ENCODE data around the gene CACNA2D3.

Gene CACNA2D3

GRCh38 chr3:54321520-54321919 is 199.2 kb downstream of the CACNA2D3 start:
- Mint-ChIP-seq H3K36me3 (ENCODE audit: low read depth) (no peaks in the 10 kb centered on the region), H3K9me3 (no peaks in the 10 kb centered on the region), H3K4me1 (no peaks in the 10 kb centered on the region), H3K4me3 (no peak overlapping the region), H3K27me3 (peaks cover 3% of the 10 kb centered on the region), H3K27ac (no peak overlapping the region)
- no peak for ATAC-seq
- no peak for DNase-seq

DNA sequence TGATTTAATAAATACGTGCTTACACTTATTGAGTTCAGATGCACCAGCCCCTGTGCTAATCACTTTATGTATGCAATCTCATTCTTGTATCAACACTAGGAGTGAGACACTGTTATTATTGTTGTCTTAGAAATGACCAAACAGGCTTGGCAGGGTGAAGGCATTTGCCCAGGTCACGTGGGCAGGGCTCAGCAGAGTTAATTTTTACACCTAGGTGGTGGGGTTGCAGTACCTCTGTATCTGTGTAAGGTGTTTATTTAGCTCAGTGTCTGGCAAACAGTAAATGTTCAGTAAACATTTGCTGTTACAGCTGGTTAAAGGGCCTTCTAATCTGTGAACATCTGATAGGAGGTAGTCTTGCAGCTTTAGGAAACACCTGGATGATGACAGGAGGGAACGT is 200.0 kb downstream of the CACNA2D3 start:
- DNase-seq = no peak
- no peak overlapping the region for H3K27ac Mint-ChIP-seq
- no peaks in the 10 kb centered on the region for H3K36me3 Mint-ChIP-seq (ENCODE audit: low read depth)
- H3K4me1 Mint-ChIP-seq = no peaks in the 10 kb centered on the region
- ATAC-seq = no peak
- peaks cover 3% of the 10 kb centered on the region for H3K27me3 Mint-ChIP-seq
- no peaks in the 10 kb centered on the region for H3K9me3 Mint-ChIP-seq
- no peak overlapping the region for H3K4me3 Mint-ChIP-seq

GRCh38 chr3:54324103-54324502 is 201.8 kb downstream of the CACNA2D3 start:
- H3K36me3 Mint-ChIP-seq (ENCODE audit: low read depth) = no peaks in the 10 kb centered on the region
- H3K4me1 Mint-ChIP-seq = no peaks in the 10 kb centered on the region
- DNase-seq = no peak
- H3K27me3 Mint-ChIP-seq = peaks cover 1% of the 10 kb centered on the region
- no peak for ATAC-seq
- no peak overlapping the region for H3K27ac Mint-ChIP-seq
- H3K4me3 Mint-ChIP-seq = no peak overlapping the region
- H3K9me3 Mint-ChIP-seq = no peaks in the 10 kb centered on the region

- peaks cover 5% of the 10 kb centered on the region for H3K27me3 Mint-ChIP-seq
- no peak for DNase-seq
- H3K36me3 Mint-ChIP-seq (ENCODE audit: low read depth) = no peaks in the 10 kb centered on the region
- H3K9me3 Mint-ChIP-seq = no peaks in the 10 kb centered on the region
- no peaks in the 10 kb centered on the region for H3K4me1 Mint-ChIP-seq
- H3K4me3 Mint-ChIP-seq = no peak overlapping the region
- H3K27ac Mint-ChIP-seq = no peak overlapping the region
- no peak for ATAC-seq
Measured at GRCh38 chr3:54326951-54327350, 204.6 kb downstream of the CACNA2D3 start.

GRCh38 chr3:54331341-54331740 is 209.0 kb downstream of the CACNA2D3 start:
- peaks cover 5% of the 10 kb centered on the region for H3K27me3 Mint-ChIP-seq
- H3K36me3 Mint-ChIP-seq (ENCODE audit: low read depth) = no peaks in the 10 kb centered on the region
- no peak overlapping the region for H3K4me3 Mint-ChIP-seq
- H3K27ac Mint-ChIP-seq = no peak overlapping the region
- H3K4me1 Mint-ChIP-seq = no peaks in the 10 kb centered on the region
- no peak for DNase-seq
- ATAC-seq = no peak
- H3K9me3 Mint-ChIP-seq = no peaks in the 10 kb centered on the region

DNA sequence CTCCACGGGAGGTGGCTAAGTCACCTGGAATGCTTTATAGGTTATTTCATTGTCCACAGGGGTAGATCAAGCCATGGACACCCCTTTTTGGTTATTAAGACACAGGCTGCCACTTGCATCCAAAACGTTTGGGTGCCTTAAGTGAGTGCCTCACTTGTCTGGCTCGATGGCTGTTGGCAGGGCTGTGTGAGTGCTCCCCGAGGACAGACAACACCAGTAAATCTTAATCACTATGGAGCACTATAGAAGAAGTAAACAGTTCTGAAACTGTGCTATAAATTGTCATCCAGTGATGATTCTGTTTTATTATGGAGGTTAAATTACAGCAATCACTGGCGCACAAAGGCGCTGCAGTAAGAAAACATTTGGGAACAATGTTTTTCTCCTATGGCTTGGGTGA is 215.5 kb downstream of the CACNA2D3 start:
- Mint-ChIP-seq H3K36me3 (ENCODE audit: low read depth) (no peaks in the 10 kb centered on the region), H3K27me3 (no peaks in the 10 kb centered on the region), H3K4me1 (no peaks in the 10 kb centered on the region), H3K27ac (no peak overlapping the region), H3K4me3 (no peak overlapping the region), H3K9me3 (no peaks in the 10 kb centered on the region)
- DNase-seq (no peak), ATAC-seq (no peak)

DNA sequence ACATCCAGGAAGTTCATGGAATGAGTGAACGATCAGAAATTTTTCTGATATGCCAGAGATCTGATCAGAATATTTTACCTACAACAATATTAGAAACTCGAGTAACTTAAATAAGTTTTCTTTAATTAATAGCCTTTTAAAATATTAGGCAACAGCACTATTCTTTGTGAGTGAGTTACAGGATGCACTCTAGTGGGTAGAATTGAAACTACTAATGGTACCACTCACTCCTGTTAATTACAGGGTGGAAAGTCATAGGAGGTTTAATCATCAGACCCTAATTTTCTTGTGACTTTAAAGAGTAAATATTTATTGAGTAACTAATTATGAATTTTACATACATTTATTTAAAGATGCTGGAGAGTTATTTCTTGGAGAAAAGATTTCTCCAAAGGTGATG is 217.3 kb downstream of the CACNA2D3 start:
- no peak for ATAC-seq
- no peak for DNase-seq
- Mint-ChIP-seq H3K36me3 (ENCODE audit: low read depth) (no peaks in the 10 kb centered on the region), H3K27me3 (peaks cover 2% of the 10 kb centered on the region), H3K9me3 (no peaks in the 10 kb centered on the region), H3K4me1 (no peaks in the 10 kb centered on the region), H3K4me3 (no peak overlapping the region), H3K27ac (no peak overlapping the region)

DNA sequence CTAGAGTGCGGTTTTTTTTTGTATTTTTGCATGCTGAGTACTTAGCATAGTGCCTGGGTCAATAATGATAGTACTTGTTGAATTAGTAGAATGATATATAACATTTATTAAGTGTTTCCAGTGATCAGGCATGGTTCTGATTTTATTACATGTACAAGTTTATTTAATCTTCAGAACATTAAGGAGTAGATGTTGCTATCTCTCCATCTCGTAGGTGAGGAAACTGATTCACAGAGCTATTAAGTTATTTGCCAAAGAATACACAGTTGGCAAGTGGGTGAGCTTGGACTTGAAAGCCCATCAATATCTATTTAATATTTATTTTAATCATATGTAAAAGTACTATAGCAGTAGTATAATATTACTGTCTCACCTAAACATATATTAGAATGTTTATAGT is 219.5 kb downstream of the CACNA2D3 start:
- no peak for DNase-seq
- Mint-ChIP-seq H3K36me3 (ENCODE audit: low read depth) (no peaks in the 10 kb centered on the region), H3K27ac (no peak overlapping the region), H3K4me3 (no peak overlapping the region), H3K4me1 (no peaks in the 10 kb centered on the region), H3K9me3 (no peaks in the 10 kb centered on the region), H3K27me3 (peaks cover 4% of the 10 kb centered on the region)
- ATAC-seq = no peak

- no peak overlapping the region for H3K27ac Mint-ChIP-seq
- no peaks in the 10 kb centered on the region for H3K9me3 Mint-ChIP-seq
- DNase-seq = no peak
- H3K36me3 Mint-ChIP-seq (ENCODE audit: low read depth) = no peaks in the 10 kb centered on the region
- H3K4me3 Mint-ChIP-seq = no peak overlapping the region
- peaks cover 4% of the 10 kb centered on the region for H3K27me3 Mint-ChIP-seq
- no peaks in the 10 kb centered on the region for H3K4me1 Mint-ChIP-seq
- no peak for ATAC-seq
Measured at GRCh38 chr3:54342676-54343075, 220.3 kb downstream of the CACNA2D3 start.

DNA sequence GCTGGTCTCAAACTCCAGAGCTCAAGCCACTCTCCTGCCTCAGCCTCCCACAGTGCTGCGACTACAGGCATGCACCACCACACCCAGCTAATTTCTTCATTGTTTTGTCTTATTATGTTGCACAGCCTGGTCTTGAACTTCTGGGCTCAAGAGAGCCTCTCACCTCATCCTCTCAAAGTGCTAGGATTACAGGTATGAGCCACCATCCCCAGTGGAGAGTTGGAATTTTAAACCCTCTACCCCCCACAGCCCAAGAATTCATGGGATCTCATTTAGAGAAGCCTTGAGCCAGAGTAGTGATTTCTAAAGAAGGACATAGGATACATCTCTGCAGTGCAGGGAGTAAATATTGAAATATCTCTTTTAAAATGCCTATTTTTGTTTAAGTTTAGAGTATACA is 221.1 kb downstream of the CACNA2D3 start:
- ATAC-seq = no peak

GRCh38 chr3:54344601-54345231 is 222.4 kb downstream of the CACNA2D3 start:
- ATAC-seq (no peak), DNase-seq (no peak)
- H3K9me3 Mint-ChIP-seq = no peaks in the 10 kb centered on the region
- no peak overlapping the region for H3K27ac Mint-ChIP-seq
- no peaks in the 10 kb centered on the region for H3K36me3 Mint-ChIP-seq (ENCODE audit: low read depth)
- peaks cover 4% of the 10 kb centered on the region for H3K27me3 Mint-ChIP-seq
- no peaks in the 10 kb centered on the region for H3K4me1 Mint-ChIP-seq
- no peak overlapping the region for H3K4me3 Mint-ChIP-seq

More for the DNA sequence above, 221.1 kb downstream of the CACNA2D3 start:
- DNase-seq = no peak
- Mint-ChIP-seq H3K4me3 (no peak overlapping the region), H3K36me3 (ENCODE audit: low read depth) (no peaks in the 10 kb centered on the region), H3K9me3 (no peaks in the 10 kb centered on the region), H3K27me3 (peaks cover 4% of the 10 kb centered on the region), H3K4me1 (no peaks in the 10 kb centered on the region), H3K27ac (no peak overlapping the region)

- H3K4me1 Mint-ChIP-seq = no peaks in the 10 kb centered on the region
- no peak overlapping the region for H3K27ac Mint-ChIP-seq
- H3K4me3 Mint-ChIP-seq = no peak overlapping the region
- ATAC-seq (no peak), DNase-seq (no peak)
- no peaks in the 10 kb centered on the region for H3K9me3 Mint-ChIP-seq
- H3K36me3 Mint-ChIP-seq (ENCODE audit: low read depth) = no peaks in the 10 kb centered on the region
- H3K27me3 Mint-ChIP-seq = peaks cover 4% of the 10 kb centered on the region
Measured at GRCh38 chr3:54345847-54346375, 223.6 kb downstream of the CACNA2D3 start.

GRCh38 chr3:54347060-54347459 is 224.7 kb downstream of the CACNA2D3 start:
- Mint-ChIP-seq H3K4me1 (no peaks in the 10 kb centered on the region), H3K9me3 (no peaks in the 10 kb centered on the region), H3K27ac (no peak overlapping the region), H3K4me3 (no peak overlapping the region), H3K36me3 (ENCODE audit: low read depth) (no peaks in the 10 kb centered on the region), H3K27me3 (peaks cover 4% of the 10 kb centered on the region)
- no peak for ATAC-seq
- DNase-seq = no peak

- ATAC-seq = no peak
- peaks cover 4% of the 10 kb centered on the region for H3K27me3 Mint-ChIP-seq
- H3K36me3 Mint-ChIP-seq (ENCODE audit: low read depth) = no peaks in the 10 kb centered on the region
- DNase-seq = no peak
- no peak overlapping the region for H3K27ac Mint-ChIP-seq
- H3K4me1 Mint-ChIP-seq = no peaks in the 10 kb centered on the region
- no peaks in the 10 kb centered on the region for H3K9me3 Mint-ChIP-seq
- H3K4me3 Mint-ChIP-seq = no peak overlapping the region
Measured at GRCh38 chr3:54347933-54348332, 225.6 kb downstream of the CACNA2D3 start.

DNA sequence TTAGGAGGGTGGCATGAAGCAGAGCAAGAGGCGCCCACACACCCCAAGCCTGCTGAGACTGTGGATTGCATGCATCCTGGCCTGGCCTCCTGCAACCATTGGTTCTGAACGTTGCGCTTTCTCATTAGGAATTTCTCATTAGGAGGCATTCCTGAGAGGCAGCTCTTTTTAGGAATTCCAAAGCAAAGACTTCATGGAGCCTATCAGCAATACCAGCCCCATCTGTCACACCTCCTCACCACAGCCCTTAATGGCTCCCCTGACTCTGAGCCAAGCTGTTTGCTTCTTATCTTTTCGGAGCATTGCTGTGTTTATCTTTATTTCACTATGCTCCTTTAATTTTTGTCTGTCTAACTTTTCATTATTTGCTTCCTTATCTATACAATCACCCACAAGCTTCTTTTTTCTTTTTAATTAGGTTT is 226.9 kb downstream of the CACNA2D3 start:
- Mint-ChIP-seq H3K27ac (no peak overlapping the region), H3K9me3 (no peaks in the 10 kb centered on the region), H3K27me3 (peaks cover 2% of the 10 kb centered on the region), H3K4me3 (no peak overlapping the region), H3K36me3 (ENCODE audit: low read depth) (no peaks in the 10 kb centered on the region), H3K4me1 (no peaks in the 10 kb centered on the region)
- DNase-seq = no peak
- ATAC-seq = no peak

DNA sequence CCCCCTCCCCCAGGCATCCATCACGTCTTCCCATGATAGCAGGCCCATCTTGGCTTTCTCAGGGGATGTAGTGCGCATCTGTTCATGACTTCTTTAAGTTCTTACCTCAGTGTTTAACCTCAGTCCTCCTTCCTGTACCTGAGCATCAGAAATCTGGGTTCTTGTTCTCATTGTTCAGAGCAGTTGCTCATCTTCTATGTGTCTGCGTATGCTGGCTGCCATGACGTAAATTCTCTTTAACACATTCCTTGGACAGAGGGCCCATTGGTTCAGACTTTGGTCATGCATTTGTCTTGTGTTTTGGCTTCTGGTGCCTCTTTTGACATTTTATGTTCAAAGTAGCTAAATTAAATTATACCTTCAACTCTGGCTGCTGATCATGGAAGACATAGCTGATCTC is 227.3 kb downstream of the CACNA2D3 start:
- H3K27me3 Mint-ChIP-seq = peaks cover 5% of the 10 kb centered on the region
- no peak for ATAC-seq
- no peaks in the 10 kb centered on the region for H3K4me1 Mint-ChIP-seq
- H3K9me3 Mint-ChIP-seq = no peaks in the 10 kb centered on the region
- H3K27ac Mint-ChIP-seq = no peak overlapping the region
- DNase-seq = no peak
- no peaks in the 10 kb centered on the region for H3K36me3 Mint-ChIP-seq (ENCODE audit: low read depth)
- no peak overlapping the region for H3K4me3 Mint-ChIP-seq

Data from activated naive CD8-positive, alpha-beta T cell treated with anti-CD3 and anti-CD28 coated beads, Interleukin-2, amount 50 U/mL, for 24 hours (primary cell).